ENCODE data around the gene CDC42EP2. TPM values are rescaled to one million over a fixed set of nuclear protein-coding genes. Genes with fewer than 3 reads are reported as not detected.

Gene CDC42EP2
- total RNA-seq, 4 donors from 2014 or later = 2.5 to 4.2 (median 3.4) TPM; not detected in 1

DNA sequence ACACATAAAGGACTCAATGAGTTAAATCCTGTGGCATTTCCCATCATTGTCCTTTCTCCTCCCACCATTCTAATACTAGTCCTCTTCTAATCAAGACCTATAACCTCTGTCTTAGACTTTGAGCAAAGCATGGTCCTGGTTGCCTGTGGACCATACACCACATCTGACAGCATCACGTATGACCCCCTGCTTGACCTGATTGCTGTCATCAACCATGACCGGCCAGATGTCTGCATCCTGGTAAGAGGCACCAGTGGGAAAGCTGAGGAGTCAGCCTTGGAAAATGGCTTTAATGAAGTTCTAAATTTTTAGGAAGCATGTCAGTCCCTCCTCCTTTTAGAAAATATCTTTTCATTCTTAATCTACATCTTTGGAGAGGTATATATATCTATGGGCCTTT, 27.1 kb upstream of the CDC42EP2 start:
- H3K4me3 ChIP-seq (ENCODE audit: low read depth, poor library complexity, severe bottlenecking) = no peak overlapping the region
- WGBS, 2 donors = 96 to 100% methylated on average over 2 of the region's 2 CpGs
- intact Hi-C loops (cut with DNase I; ENCODE audit: low total_unique reads) = no loop called here
- TF ChIP-seq CTCF (IDR thresholded peaks at IDR 0.05) (no peak), POLR2A (IDR thresholded peaks at IDR 0.05) (no peak)
- DNase-seq (ENCODE audit: low spot score in 2 of 2) = no peak

DNA sequence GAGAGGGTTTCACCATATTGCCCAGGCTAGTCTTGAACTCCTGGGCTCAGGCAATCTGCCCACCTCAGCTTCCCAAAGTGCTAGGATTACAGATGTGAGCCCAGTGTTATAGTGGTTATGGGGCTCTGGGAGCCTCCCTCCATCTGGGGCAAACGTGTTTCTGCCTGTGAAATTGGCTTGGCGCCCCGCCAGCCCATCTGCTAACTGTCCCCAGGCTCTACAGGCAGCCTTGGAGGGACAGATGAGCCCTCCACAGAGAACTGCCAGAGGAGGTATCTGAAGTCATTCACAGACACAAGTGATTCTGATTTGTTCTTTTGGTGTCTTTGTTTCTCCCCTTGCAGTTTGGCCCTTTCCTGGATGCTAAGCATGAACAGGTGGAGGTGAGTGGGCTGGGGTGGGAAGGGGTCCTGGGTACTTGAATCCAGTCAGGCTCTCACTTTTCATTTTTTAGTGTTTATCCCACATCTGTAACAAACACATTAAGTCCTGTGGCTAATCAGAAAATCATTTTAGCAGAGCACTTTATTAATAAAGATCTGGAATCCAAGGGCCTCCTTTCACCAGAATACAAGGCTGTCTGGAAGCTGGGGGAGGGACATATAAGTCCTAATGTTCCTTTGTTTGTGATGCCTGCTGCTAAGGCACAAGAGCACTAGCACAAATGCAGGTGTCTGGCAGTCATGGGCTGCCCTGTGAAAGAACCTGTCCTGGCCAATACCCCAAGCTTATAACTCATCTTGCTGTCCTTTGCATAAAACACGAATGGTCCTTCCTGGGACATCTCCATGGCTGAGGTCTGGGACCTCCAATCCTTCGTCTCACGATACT, 25.7 kb upstream of the CDC42EP2 start:
- DNase-seq (ENCODE audit: low spot score in 2 of 2) = peak; percentile 46 to 92
- 59 to 68% methylated on average over 6 of the region's 6 CpGs for WGBS, 2 donors
- intact Hi-C loops (cut with DNase I; ENCODE audit: low total_unique reads) = no loop called here
- H3K4me3 ChIP-seq (ENCODE audit: low read depth, poor library complexity, severe bottlenecking) = no peak overlapping the region
- TF ChIP-seq CTCF (IDR thresholded peaks at IDR 0.05) (no peak), POLR2A (IDR thresholded peaks at IDR 0.05) (no peak)

- peak; percentile 94 to 97 for DNase-seq (ENCODE audit: low spot score in 2 of 2)
- intact Hi-C loops (cut with DNase I; ENCODE audit: low total_unique reads) = no loop called here
- TF ChIP-seq POLR2A (IDR thresholded peaks at IDR 0.05) (no peak), CTCF (IDR thresholded peaks at IDR 0.05) (no peak)
- WGBS, 2 donors = 29 to 33% methylated on average over 8 of the region's 8 CpGs
- H3K4me3 ChIP-seq (ENCODE audit: low read depth, poor library complexity, severe bottlenecking) = no peak overlapping the region
Observed at GRCh38 chr11:65290448-65291165, 24.1 kb upstream of the CDC42EP2 start.

DNA sequence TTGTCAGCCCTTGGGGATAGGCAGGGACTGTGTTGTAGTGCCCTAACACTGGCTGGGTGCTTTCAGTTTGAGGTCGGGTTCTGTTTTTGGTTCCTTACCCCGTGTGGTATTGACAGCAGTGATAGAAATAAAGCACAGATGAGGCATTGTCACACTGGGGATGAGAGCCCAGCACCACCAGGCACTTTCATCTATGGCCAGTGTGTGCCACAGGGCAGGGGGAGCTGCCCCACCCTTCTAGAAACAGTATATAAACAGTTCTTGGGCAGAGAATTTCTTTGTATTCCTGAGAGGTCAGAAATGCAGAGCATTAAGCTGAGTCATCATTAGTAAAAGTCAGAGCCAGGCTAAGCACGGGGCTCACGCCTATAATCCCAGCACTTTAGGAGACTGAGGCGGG, 23.1 kb upstream of the CDC42EP2 start:
- intact Hi-C loops (cut with DNase I; ENCODE audit: low total_unique reads) = no loop called here
- H3K4me3 ChIP-seq (ENCODE audit: low read depth, poor library complexity, severe bottlenecking) = no peak overlapping the region
- WGBS, 2 donors = 51 to 62% methylated on average over 5 of the region's 5 CpGs
- TF ChIP-seq POLR2A (IDR thresholded peaks at IDR 0.05) (no peak), CTCF (IDR thresholded peaks at IDR 0.05) (no peak)
- no peak for DNase-seq (ENCODE audit: low spot score in 2 of 2)

DNA sequence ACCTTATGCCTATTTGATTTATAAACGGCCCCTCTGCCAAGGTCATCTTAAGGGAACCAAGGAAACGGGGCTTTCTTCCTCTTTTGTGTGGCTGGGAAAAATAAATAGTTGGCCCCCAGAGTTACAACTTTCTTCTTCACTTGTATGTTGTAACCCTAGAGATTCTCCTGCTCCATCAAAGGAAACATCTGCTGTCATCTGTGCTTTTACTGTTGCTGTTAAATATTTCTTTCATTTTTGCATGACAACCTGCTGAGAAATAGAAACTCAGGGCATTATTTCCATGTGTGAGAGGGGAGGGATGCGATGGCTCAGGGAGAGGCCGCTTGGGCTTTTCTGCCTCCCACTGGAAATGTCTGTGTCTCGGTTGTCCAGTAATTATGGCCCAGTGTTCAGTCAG, 21.8 kb upstream of the CDC42EP2 start:
- DNase-seq (ENCODE audit: low spot score in 2 of 2) = no peak
- 76 to 78% methylated on average over 5 of the region's 5 CpGs for WGBS, 2 donors
- intact Hi-C loops (cut with DNase I; ENCODE audit: low total_unique reads) = no loop called here
- TF ChIP-seq CTCF (IDR thresholded peaks at IDR 0.05) (no peak), POLR2A (IDR thresholded peaks at IDR 0.05) (no peak)
- no peak overlapping the region for H3K4me3 ChIP-seq (ENCODE audit: low read depth, poor library complexity, severe bottlenecking)

Data from lower leg skin (tissue), 4 donors.